ENCODE data around the gene STX2.

- no peak for TF ChIP-seq POLR2A (IDR thresholded peaks at IDR 0.05)
- TF ChIP-seq CTCF (IDR thresholded peaks at IDR 0.05): no peak
Measured at GRCh38 chr12:130764475-130765185, 74.4 kb downstream of the STX2 start.
